ENCODE measurements around the gene GP1BB.

GP1BB gene

DNA sequence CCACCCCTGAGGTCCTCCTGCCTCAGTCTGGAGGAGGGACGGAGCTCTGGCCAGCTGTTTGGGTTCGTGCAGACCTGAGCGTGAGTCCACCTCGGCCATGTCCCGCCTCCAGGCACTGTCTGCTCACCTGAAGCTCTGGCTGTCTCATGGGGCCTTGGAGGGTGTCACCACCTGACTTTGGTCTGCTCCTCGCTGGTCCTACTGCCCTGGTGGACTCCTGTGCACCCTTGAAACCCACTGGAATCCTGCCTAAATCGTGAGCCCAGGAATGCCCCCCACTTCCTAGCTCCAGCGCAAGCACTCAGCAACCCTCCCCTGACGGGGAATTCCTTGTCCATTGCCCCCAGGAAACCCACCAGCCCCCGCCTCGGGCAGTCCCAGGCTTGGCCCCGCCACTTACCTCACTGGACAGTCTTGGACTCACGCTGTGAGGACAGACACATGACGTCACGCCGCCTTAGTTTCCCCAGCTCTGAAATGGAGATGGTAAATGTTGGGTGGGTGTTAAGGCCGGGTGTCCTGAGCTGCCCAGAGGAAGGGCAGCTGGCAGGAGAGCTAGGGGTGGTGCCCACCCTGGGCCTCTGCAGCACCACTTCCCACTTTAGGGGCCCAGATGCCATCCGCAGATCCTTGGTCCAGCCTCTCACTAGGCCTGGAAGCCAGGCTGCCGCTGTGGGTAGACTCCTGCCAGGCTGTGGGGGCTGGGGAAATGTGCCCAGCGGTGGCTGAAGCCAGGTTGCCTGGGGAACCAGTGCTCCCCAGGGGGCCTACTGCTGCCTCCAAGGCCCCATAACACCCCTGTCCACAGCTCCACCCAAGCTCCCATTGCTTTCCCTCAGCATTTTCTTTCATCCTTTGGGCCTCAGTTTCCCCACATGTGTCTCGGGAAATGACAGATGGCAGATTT, 19.1 kb downstream of the GP1BB start:
- DNase-seq = no peak

DNA sequence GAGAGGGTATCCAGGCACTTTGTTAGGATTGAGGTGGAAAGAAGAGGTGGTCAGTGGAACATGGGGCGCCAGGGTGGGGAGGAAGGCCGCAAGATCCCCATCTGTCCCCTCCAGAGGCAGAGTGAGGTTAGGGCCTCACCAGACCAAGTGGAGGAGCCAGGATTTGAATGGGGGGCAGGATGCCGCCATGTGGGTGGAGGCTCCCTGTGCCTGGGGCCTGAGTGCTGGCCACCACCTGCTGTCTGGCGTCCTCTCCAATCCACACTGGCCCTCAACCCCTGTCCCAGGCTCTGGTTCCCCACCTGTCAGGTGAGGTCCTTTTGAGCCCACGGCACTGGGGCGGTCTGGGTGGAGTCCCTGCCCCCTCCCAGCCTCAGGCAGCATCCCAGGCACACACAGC, 19.7 kb downstream of the GP1BB start:
- DNase-seq = no peak

GRCh38 chr22:19743651-19744050, 20.3 kb downstream of the GP1BB start:
- DNase-seq = no peak

DNA sequence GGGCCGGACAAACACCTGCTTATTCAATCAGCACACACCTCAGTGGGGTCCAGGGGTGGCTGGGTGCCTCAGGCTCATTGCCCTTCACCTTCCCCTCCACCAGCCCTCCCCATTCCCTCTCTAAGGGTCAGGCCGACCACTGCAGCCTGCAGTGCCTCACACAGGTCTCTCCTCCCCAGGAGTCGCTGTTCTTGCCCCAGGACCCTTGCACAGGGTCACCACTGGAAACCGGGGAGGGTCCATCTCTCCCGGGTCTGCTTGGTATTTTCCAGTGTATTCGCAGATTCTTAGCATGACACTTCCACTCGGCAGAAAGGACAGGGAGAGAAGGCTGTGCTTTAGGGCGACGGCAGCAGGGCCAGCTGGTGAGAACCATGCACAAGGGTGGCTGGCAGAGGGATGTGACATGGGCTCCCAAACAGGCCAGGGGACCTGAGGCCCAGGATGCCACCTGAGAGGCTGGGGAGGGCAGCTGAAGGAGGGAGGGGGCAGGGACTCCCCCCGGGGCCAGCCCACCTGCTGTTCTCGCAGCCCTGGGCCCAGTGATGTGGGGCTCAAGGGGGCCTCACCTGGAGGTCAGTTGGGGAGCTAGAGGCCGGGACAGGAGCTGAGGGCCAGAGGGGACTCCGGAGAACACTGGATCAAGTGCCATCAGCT, 21.1 kb downstream of the GP1BB start:
- no peak for DNase-seq

DNA sequence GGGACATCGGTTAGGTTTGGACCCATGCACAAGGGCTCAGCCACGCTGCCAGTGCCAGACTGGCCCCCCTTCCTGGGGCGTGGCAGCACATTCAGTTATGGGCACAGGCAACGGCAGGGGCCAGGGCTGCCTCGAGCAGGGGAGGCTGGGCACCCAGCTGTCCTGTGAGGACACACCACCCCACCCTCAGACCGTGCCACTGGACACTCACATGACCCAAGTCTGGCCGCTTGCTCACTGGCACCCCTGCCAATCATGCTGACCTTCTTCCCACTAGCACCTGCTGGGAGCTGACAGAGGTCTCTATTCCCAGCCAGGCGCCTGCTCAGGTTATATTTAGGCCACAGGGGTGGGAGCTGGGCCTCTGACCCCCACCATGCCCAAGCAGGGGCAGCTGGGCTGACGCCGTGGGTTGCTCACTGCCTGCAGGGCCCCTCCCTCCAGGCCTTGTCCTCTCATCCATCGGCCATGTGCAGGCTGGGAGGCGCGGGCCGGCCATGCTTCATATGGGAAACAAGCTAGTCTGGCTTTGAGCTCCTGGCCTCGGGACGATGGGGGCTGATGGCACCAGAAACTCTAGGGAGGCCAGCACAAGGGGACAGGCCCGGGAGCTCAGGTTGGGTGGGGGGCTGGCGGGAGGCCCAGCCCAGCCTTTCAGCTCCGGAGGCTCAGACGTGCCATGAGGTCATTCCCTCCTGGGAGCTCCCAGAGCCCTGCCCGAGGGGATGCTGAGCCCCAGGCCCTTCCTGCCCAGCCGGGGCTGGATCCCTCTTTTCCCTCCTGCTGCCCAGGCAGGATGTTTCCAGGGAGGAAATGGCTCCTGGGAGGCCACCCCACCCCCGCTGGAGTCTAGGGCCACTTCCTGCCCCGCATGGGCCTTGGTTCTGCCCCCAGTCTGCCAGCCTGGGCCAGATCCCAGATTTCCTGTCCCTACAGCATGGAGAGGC, 22.1 kb downstream of the GP1BB start:
- no peak for DNase-seq

GRCh38 chr22:19746726-19747125, 23.4 kb downstream of the GP1BB start:
- DNase-seq = no peak

DNA sequence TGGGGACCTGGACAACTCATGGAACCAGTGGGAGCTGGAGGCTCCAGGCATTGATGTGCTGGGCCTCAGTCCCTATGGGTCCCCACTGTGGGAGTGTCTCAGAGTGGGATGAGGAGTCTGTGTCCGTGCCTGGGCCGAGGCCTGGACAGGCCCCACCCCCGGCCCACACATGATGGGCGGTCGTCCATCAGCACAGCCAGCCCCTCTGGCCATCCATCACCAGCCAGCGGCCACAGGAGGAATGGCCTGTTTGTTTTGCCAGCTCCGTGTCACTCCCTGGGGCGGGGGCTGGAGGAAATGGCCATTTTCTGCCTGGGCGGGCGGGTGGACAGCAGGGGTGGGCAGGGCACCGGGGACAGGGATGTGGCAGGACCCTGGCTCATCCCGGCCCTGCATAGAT, 24.2 kb downstream of the GP1BB start:
- DNase-seq = no peak

- DNase-seq = no peak
Measured at GRCh38 chr22:19748139-19748538, 24.8 kb downstream of the GP1BB start.

DNA sequence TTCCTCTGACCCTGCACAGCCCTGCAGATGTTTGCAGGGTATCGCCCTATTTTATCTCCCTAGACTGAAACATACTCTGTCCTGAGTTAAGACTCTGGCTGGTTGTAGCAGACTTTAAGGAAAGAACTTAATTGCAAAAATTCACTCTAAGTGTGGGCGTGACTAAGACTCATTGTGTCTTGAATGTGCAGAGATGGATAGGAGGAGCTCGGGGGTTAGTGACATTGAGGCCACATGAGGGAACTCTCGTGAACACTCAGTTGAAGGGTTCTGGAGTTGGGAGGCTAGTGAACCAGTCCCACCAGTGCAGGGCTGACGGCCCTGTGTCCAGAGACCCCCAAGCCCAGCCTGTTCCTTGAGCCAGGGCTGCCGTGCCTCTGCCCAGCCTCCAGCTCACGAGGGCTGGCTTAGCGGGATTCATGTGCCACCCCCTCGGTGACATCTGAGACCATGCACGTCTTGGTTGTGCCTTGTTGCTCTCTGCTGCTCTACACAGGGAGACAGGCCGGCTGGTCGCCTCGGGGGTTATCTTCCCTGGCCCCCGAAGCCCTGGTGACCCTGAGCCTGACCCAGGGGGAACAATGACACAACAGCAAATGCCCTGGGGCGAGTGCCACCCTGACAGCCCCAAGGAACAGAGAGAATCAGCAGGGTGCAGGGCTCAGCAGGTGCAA, 25.8 kb downstream of the GP1BB start:
- no peak for DNase-seq

- no peak for DNase-seq
Measured at GRCh38 chr22:19749876-19750275, 26.5 kb downstream of the GP1BB start.

- no peak for DNase-seq
Measured at GRCh38 chr22:19750507-19751490, 27.5 kb downstream of the GP1BB start.

DNA sequence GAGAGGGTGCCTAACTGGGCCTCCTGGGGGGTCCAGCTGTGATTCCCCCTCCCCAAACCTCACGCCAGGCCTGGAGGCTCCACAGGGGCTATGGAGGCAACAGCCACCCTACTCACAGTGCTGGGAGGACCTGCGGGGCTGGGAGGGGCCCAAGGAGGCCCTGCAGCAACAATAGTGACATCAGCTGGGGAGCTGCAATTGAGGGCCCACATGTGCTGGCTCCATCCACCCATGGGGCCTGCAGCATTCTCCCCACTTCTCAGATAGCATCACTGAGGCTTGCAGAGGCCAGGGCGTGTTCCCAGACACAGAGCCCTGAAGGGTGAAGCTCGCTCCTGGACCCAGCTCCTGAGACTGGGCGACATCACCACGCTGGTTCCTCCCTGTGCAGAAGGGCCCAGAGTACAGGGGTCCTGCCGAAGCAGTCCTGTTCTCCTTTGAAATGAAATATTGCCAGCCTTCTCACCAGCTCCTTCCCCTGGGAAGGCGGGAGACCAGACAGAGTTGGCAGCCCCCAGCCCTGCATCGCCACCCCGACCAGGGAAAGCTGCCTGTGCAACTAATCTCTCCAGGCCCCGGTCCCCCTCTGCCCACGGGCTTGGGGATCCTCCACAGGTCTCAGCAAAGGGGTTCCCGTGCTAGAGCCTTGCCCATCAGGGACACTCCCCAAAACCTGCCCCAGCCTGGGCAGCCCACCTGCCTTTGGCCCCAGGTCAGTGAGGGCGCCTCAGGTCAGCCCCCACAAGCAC, 28.3 kb downstream of the GP1BB start:
- no peak for DNase-seq

GRCh38 chr22:19753090-19753842, 29.9 kb downstream of the GP1BB start:
- no peak for DNase-seq

DNA sequence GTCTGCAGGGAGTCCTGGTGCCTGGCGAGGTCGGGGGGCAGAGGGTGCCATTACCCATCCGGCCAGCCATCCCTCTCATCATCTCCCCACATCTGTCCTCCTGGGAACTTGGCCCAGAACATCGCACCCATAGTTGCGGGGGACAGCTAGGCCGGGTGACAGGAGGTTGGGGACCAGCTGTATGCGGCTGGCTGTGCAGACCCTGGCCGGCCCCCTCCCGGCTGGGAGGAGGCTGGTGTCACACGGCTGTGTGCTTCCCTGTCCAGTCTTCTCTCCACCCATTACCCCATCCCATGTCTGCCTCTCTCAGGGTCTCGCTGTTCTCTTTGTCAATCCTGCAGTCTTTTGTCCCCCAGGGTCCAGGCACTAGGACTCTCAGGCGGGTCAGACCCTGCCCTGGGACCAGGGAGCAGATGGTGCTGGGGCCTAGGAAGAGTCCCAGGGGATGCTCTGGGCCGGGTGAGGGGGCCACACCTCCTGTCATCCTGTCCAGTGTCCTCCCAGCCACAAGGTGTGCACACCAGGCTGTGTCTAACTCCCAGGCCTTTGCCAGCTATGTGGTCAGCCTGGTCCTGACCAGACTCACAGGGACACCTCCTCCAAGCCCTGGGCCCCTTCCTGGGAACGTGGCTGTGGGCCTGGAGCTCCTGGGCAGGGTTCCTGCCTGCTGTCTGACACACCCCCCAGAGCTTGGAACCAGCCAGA, 30.8 kb downstream of the GP1BB start:
- DNase-seq = no peak

DNA sequence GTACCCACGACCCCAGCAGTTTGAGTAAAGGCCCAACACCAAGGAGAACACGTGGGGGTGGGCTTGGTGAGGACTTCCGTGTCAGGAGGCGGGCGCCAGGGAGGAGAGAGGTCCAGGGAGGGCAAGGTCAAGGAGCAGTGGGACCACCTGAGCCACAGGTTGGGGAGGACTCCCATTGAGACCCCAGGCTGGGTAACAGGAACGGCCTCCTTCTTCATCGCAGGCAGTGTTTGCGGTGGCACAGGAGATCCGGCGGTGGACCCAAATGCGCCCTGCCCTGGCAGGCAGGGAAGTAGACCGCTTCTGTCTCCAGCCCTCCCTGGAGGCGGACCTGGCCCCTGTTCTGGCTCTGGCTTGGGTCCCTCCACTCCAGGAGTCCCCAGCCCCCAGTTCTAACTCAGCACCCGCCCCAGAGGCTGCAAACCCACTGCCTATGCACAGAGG, 31.4 kb downstream of the GP1BB start:
- DNase-seq = no peak

DNA sequence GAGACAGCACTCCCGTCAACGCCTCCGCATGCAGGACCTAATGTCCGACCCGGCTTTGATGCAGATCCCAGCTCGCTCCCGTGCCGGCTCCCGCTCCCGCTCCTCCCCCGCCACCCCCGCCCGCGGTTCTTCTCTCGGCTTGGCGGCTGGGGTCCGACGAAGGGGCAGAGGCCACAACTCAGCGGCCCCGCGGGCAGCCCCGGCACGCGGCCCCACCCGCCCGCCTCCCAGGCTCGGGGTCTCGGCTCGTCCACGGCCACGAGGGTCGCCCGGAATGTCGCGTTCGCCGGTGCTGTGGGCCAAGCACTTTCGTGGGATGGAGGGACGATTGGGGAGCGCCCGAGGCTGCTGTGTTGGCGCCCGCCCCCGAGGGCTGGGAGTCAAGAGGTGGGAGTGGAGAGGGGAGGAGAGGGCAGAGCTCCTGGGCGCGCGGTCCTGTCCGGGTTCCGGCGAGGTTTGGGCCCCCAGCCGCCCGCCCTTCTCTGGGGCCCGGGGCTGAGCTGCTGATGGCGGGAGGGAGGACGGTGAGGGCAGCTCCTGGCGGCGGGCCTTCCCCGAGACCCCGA, 31.9 kb downstream of the GP1BB start:
- DNase-seq = no peak

DNA sequence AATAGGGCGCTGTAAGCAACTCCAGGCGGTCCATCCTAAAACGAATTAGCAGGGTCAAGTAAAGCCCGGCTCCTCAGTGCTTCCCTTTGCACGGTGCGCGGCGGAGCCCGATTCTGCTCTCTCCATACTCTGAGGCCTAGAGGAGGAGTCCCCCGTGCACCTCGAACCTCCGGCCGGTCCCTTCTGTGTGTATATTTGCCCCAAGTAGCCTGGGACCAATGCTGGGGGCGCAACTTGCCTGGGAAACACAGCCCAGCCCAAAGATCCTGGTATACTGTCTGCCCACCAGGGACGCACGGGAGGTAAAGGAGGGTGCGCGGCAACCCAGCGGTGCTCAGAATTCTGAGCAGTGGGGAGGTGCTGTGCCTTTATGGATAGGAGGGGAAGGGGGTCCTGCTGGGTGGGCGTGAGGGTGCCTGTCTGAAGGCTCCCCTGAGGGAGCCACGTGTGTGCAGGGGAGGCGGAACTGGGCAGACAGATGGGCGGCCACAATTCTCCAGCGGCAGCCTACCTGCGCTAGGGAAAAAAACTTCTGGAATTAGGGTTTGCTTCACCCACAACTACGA, 32.5 kb downstream of the GP1BB start:
- DNase-seq = no peak

All from stimulated activated CD4-positive, alpha-beta T cell treated with anti-CD3 and anti-CD28 coated beads, Interleukin-2, amount 100 ng/mL, for 24 hours (primary cell).